GM23248 (cell line): ENCODE data around the gene RGS4. TPM values are rescaled to one million over a fixed set of nuclear protein-coding genes. Genes with fewer than 3 reads are reported as not detected.
A peak's percentile ranks its signal among the peaks of the same experiment; 100 is the strongest.

Experiments
- DNase-seq: peaks from one replicate; pipeline ENCODE4 v3.0.0-alpha.2; 2015
- H2AFZ ChIP-seq: fragments of 200-600 bp; sonication (generic); 2 replicates; pipeline ENCODE4 v1.6.1; 2016; ENCODE audit warnings: antibody characterized with exemption
- H3F3A ChIP-seq: fragments of 200-600 bp; sonication (generic); 2 replicates; pipeline ENCODE4 v1.6.1; 2016; ENCODE audit warnings: mild to moderate bottlenecking, antibody characterized with exemption, mixed run types; ENCODE audit not compliant: insufficient read depth
- H3K27ac ChIP-seq: fragments of 200-600 bp; sonication (generic); 2 replicates; pipeline ENCODE4 v1.5.1; 2016; ENCODE audit warnings: mild to moderate bottlenecking
- H3K27me3 ChIP-seq: fragments of 200-600 bp; sonication (generic); replicated peaks from 2 replicates; pipeline ENCODE4 v1.6.1; 2016; ENCODE audit warnings: mild to moderate bottlenecking; ENCODE audit not compliant: insufficient read depth
- H3K36me3 ChIP-seq: fragments of 200-600 bp; sonication (generic); 2 replicates; pipeline ENCODE4 v1.6.1; 2016; ENCODE audit warnings: low read depth, mild to moderate bottlenecking
- H3K4me1 ChIP-seq: fragments of 200-600 bp; sonication (generic); 2 replicates; pipeline ENCODE4 v1.6.1; 2016; ENCODE audit warnings: mild to moderate bottlenecking; ENCODE audit not compliant: insufficient read depth
- H3K4me2 ChIP-seq: fragments of 200-600 bp; sonication (generic); one replicate; pipeline ENCODE4 v1.6.1; 2016; ENCODE audit warnings: mild to moderate bottlenecking; ENCODE audit not compliant: unreplicated experiment
- H3K4me3 ChIP-seq: fragments of 200-600 bp; sonication (generic); 2 replicates; pipeline ENCODE4 v1.5.1; 2016; ENCODE audit warnings: mild to moderate bottlenecking
- H3K79me2 ChIP-seq: fragments of 200-600 bp; sonication (generic); 2 replicates; pipeline ENCODE4 v1.6.1; 2016; ENCODE audit warnings: mild to moderate bottlenecking; ENCODE audit not compliant: insufficient read depth
- H3K9ac ChIP-seq: fragments of 200-600 bp; sonication (generic); 2 replicates; pipeline ENCODE4 v1.6.1; 2016; ENCODE audit warnings: mild to moderate bottlenecking
- H3K9me2 ChIP-seq: fragments of 200-600 bp; sonication (generic); 2 replicates; pipeline ENCODE4 v1.6.1; 2016; ENCODE audit warnings: mixed run types, mild to moderate bottlenecking, moderate library complexity; ENCODE audit not compliant: insufficient read depth
- H3K9me3 ChIP-seq: fragments of 200-600 bp; sonication (generic); one replicate; pipeline ENCODE4 v1.6.1; 2017; ENCODE audit warnings: low read depth
- H4K20me1 ChIP-seq: fragments of 200-600 bp; sonication (generic); 2 replicates; pipeline ENCODE4 v1.6.0; 2016; ENCODE audit not compliant: insufficient read depth
- EZH2 ChIP-seq: fragments of 200-600 bp; sonication (generic); IDR thresholded peaks from 2 replicates; pipeline ENCODE4 v1.6.1; 2018; ENCODE audit warnings: antibody characterized with exemption, mild to moderate bottlenecking; ENCODE audit not compliant: insufficient read depth, poor library complexity, severe bottlenecking
- EZH2phosphoT487 ChIP-seq: fragments of 200-600 bp; sonication (generic); IDR thresholded peaks from 2 replicates; pipeline ENCODE4 v1.6.1; 2018; ENCODE audit warnings: antibody characterized with exemption, moderate library complexity, mild to moderate bottlenecking, low read depth; ENCODE audit not compliant: insufficient read depth
- WGBS, 2 experiments: methylation state at CpG; one replicate each; pipeline ENCODE4 v1.1.6; 2015 to 2017; ENCODE audit warnings: low lambda C conversion rate in 2 of 2, low coverage in 1 of 2; ENCODE audit errors: missing lambda C conversion rate in 2 of 2; 5-methylcytosine and 5-hydroxymethylcytosine counted together
- in situ Hi-C: fragments of 300-500 bp; cut with MboI; formaldehyde crosslinking; loops from 2 replicates; pipeline ENCODE4 v1.15.0; 2020
- polyA plus RNA-seq: library from polyadenylated mRNA; unstranded; fragments of >200 nt; fragmentation: Nextera tagmentation; extraction: Ambion mirVana; gene quantifications from 2 replicates; pipeline ENCODE4 v1.2.1, GENCODE V29; 2016
- total RNA-seq: library from RNA; depleted of rRNA; stranded (reverse); fragments of >200 nt; shearing (Covaris generic); gene quantifications from 2 replicates; pipeline ENCODE4 v1.2.3, GENCODE V29; 2014

The RGS4 gene
- total and polyA plus RNA-seq, 2 experiments from 2014 or later: 11.2 to 27.9 TPM

DNA sequence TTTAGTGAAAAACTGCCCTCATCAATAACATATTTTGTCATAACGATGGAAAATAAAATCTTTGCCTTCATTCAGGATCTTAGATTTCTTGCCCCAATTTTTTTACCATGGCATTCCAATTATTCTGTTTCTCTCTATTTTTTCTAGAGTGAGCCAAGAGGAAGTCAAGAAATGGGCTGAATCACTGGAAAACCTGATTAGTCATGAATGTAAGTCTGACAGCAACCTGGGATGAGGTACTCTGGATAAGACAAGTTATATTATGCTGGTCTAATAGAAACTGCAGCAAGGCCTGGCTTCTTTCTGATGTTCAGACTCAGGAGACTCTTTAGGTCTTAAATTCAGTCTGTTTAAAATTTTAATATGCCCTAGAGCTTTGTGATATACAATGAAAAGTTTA, 3.5 kb downstream of the RGS4 start:
- 97 to 100% methylated on average over 1 of the region's 1 CpG for whole genome bisulfite sequencing, 2 experiments
- peaks cover 32% of the 10 kb centered on the region for H3K4me1 ChIP-seq
- no peak overlapping the region for H3K9ac ChIP-seq
- peak; percentile 75 for DNase-seq
- peaks cover 20% of the 10 kb centered on the region for H3K79me2 ChIP-seq
- peak overlapping the region; percentile 29; the same call in 1 of the 2 replicates for H3K4me3 ChIP-seq
- in situ Hi-C loops: loop anchor here (5.0 kb wide), 1 partner anchor 105 kb away; no protein-coding TSS in a partner anchor
- no peaks in the 10 kb centered on the region for H3K27me3 ChIP-seq
- H4K20me1 ChIP-seq: no peaks in the 10 kb centered on the region
- H3K27ac ChIP-seq: peak overlapping the region; percentile 20
- no peaks in the 10 kb centered on the region for H3K9me3 ChIP-seq
- peaks cover 33% of the 10 kb centered on the region; the same call in 1 of the 2 replicates for H3F3A ChIP-seq
- no peak for TF ChIP-seq EZH2phosphoT487
- no peak for TF ChIP-seq EZH2
- no peak overlapping the region for H2AFZ ChIP-seq
- H3K9me2 ChIP-seq: no peaks in the 10 kb centered on the region
- no peaks in the 10 kb centered on the region for H3K36me3 ChIP-seq
- peak overlapping the region; percentile 23 for H3K4me2 ChIP-seq

DNA sequence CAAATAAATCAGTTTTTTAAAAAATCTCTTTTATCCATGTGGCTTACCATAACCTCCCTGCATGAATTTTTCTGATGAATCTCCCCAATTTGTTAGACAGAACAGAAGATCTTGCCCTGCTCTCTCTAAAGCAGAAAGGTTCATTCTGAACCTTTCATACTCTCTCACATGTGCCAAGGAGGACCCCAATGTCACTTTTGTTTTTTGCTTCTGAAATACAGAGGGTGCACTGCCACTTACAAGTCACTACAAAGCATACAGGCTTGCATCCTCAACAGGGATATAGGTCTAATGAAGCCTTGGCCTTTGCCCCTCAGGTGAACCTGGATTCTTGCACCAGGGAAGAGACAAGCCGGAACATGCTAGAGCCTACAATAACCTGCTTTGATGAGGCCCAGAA, 4.8 kb downstream of the RGS4 start:
- WGBS, 2 experiments: 95 to 100% methylated on average over 1 of the region's 1 CpG
- peaks cover 20% of the 10 kb centered on the region for H3K79me2 ChIP-seq
- H3K27me3 ChIP-seq: no peaks in the 10 kb centered on the region
- no peak for TF ChIP-seq EZH2
- no peak for TF ChIP-seq EZH2phosphoT487
- no peak overlapping the region for H3K4me2 ChIP-seq
- DNase-seq: no peak
- H3K36me3 ChIP-seq: no peaks in the 10 kb centered on the region
- no peak overlapping the region for H3K27ac ChIP-seq
- no peaks in the 10 kb centered on the region for H3K9me2 ChIP-seq
- H3K4me1 ChIP-seq: peaks cover 32% of the 10 kb centered on the region
- H3K4me3 ChIP-seq: no peak overlapping the region
- H2AFZ ChIP-seq: no peak overlapping the region
- H3K9me3 ChIP-seq: no peaks in the 10 kb centered on the region
- peaks cover 28% of the 10 kb centered on the region; the same call in 1 of the 2 replicates for H3F3A ChIP-seq
- H3K9ac ChIP-seq: no peak overlapping the region
- no peaks in the 10 kb centered on the region for H4K20me1 ChIP-seq
- in situ Hi-C loops: loop anchor here (5.0 kb wide), 1 partner anchor 103 kb away; no protein-coding TSS in a partner anchor

DNA sequence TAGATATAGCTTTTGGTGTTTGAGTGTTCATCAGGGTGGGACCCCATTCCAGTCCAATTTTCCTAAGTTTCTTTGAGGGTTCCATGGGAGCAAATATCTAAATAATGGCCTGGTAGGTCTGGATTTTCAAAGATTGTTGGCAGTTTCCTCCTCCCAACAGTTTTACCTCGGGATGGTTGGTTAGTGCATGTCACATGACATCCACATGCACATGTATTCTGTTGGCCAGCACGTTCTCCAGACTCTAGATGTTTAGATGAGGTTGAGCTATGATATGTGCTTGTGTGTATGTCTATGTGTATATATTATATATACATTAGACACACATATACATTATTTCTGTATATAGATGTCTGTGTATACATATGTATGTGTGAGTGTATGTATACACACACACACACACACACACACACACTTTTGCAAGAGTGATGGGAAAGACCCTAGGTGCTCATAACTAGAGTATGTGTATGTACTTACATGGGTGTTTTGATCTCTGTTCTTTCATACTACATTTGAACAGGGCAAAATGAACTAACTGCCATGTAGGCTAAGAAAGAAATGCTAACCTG, 5.6 kb downstream of the RGS4 start:
- DNase-seq: no peak
- H3K4me3 ChIP-seq: no peak overlapping the region
- in situ Hi-C loops: loop anchor here (5.0 kb wide), 1 partner anchor 103 kb away; no protein-coding TSS in a partner anchor
- H3K36me3 ChIP-seq: no peaks in the 10 kb centered on the region
- H3K9ac ChIP-seq: no peak overlapping the region
- H3K4me2 ChIP-seq: no peak overlapping the region
- peaks cover 28% of the 10 kb centered on the region for H3K4me1 ChIP-seq
- H3K9me3 ChIP-seq: no peaks in the 10 kb centered on the region
- peaks cover 17% of the 10 kb centered on the region for H3K79me2 ChIP-seq
- H3K27ac ChIP-seq: no peak overlapping the region
- H3K9me2 ChIP-seq: no peaks in the 10 kb centered on the region
- no peaks in the 10 kb centered on the region for H4K20me1 ChIP-seq
- peaks cover 23% of the 10 kb centered on the region; the same call in 1 of the 2 replicates for H3F3A ChIP-seq
- WGBS, 2 experiments: 75 to 78% methylated on average over 2 of the region's 2 CpGs
- TF ChIP-seq EZH2: no peak
- TF ChIP-seq EZH2phosphoT487: no peak
- no peaks in the 10 kb centered on the region for H3K27me3 ChIP-seq
- no peak overlapping the region for H2AFZ ChIP-seq

DNA sequence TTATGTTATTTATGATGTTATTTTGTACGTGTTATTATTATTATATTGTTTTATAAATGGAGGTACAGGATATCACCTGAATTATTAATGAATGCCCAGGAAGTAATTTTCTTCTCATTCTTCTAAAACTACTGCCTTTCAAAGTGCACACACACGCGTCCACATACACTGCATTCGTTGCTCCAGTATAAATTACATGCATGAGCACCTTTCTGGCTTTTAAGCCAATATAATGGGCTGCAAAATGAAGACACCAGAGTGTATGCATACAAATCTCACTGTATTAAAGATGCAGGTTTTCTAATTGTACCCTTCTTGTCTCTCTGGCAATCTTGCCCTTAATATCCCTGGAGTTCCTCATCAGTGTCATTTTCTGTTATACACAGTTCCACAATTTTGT, 6.9 kb downstream of the RGS4 start:
- H3K4me1 ChIP-seq: peaks cover 17% of the 10 kb centered on the region
- in situ Hi-C loops: no loop called here
- peaks cover 16% of the 10 kb centered on the region; the same call in 1 of the 2 replicates for H3F3A ChIP-seq
- no peak overlapping the region for H3K4me2 ChIP-seq
- H2AFZ ChIP-seq: no peak overlapping the region
- no peaks in the 10 kb centered on the region for H3K9me2 ChIP-seq
- DNase-seq: no peak
- H3K36me3 ChIP-seq: no peaks in the 10 kb centered on the region
- no peak overlapping the region for H3K4me3 ChIP-seq
- WGBS, 2 experiments: 85 to 88% methylated on average over 4 of the region's 4 CpGs
- H3K9ac ChIP-seq: no peak overlapping the region
- no peak for TF ChIP-seq EZH2
- no peak for TF ChIP-seq EZH2phosphoT487
- no peaks in the 10 kb centered on the region for H3K9me3 ChIP-seq
- H4K20me1 ChIP-seq: no peaks in the 10 kb centered on the region
- H3K27me3 ChIP-seq: no peaks in the 10 kb centered on the region
- H3K79me2 ChIP-seq: peaks cover 4% of the 10 kb centered on the region
- no peak overlapping the region for H3K27ac ChIP-seq
